MCF 10A (cell line): ENCODE results near the gene KNSTRN. TPM values are rescaled to one million over a fixed set of nuclear protein-coding genes. Genes with fewer than 3 reads are reported as not detected.

Experiments
- BruUV-seq: library from RNA; stranded (reverse); fragments of 400-500 nt; replicated peaks from 2 replicates; lab custom pipeline; 2021; lab: Mats Ljungman, UMichigan
- CTCF ChIA-PET: fragments of 300-600 bp; sonication (Branson Sonifier 250); formaldehyde crosslinking; extraction: SDS; loops from one replicate; lab custom pipeline; 2021; ENCODE audit warnings: antibody characterized with exemption, inconsistent platforms; lab: Yijun Ruan, JAX
- POLR2A ChIA-PET: fragments of 300-600, 350-650 bp; sonication (Branson Sonifier 250); formaldehyde crosslinking; extraction: SDS; loops from one replicate; lab custom pipeline; 2020; ENCODE audit warnings: antibody characterized with exemption, inconsistent platforms; lab: Yijun Ruan, JAX
- DNase-seq: peaks from one replicate; pipeline ENCODE4 v3.0.0-alpha.2; 2018; ENCODE audit not compliant: unreplicated experiment
- H3K27ac Mint-ChIP-seq: one replicate; pipeline ENCODE4 v1.8.0; 2022; ENCODE audit warnings: mild to moderate bottlenecking, low read depth, mixed read lengths; ENCODE audit not compliant: unreplicated experiment
- H3K27me3 Mint-ChIP-seq: one replicate; pipeline ENCODE4 v1.8.0; 2022; ENCODE audit warnings: mixed read lengths; ENCODE audit not compliant: insufficient read depth, unreplicated experiment
- H3K36me3 Mint-ChIP-seq: one replicate; pipeline ENCODE4 v1.8.0; 2022; ENCODE audit warnings: mild to moderate bottlenecking, moderate library complexity, mixed read lengths; ENCODE audit not compliant: insufficient read depth, unreplicated experiment
- H3K4me1 Mint-ChIP-seq: one replicate; pipeline ENCODE4 v1.8.0; 2022; ENCODE audit warnings: mixed read lengths; ENCODE audit not compliant: insufficient read depth, unreplicated experiment
- H3K4me3 Mint-ChIP-seq: one replicate; pipeline ENCODE4 v1.8.0; 2022; ENCODE audit warnings: mild to moderate bottlenecking, moderate library complexity, mixed read lengths; ENCODE audit not compliant: unreplicated experiment
- H3K9me3 Mint-ChIP-seq: one replicate; pipeline ENCODE4 v1.8.0; 2022; ENCODE audit warnings: mixed read lengths; ENCODE audit not compliant: unreplicated experiment
- CTCF ChIP-seq: fragments of 200-600 bp; IDR thresholded peaks from one replicate; pipeline ENCODE4 v1.8.0; 2022; ENCODE audit warnings: antibody characterized with exemption, mild to moderate bottlenecking; ENCODE audit not compliant: unreplicated experiment
- intact Hi-C: fragments of 100-400 bp; cut with micrococcal nuclease; formaldehyde crosslinking; loops from 2 replicates; pipeline ENCODE4 v1.14.1; 2022
- total RNA-seq: library from RNA; stranded (reverse); gene quantifications from 2 replicates; pipeline ENCODE4 v1.2.3, GENCODE V29; 2022

Gene KNSTRN
- total RNA-seq, 1 experiment from 2014 or later = 47.4 TPM

GRCh38 chr15:40355976-40356585 is 26.4 kb upstream of the KNSTRN start:
- no peak overlapping the region for H3K4me3 Mint-ChIP-seq
- H3K27ac Mint-ChIP-seq = no peak overlapping the region
- no peaks in the 10 kb centered on the region for H3K9me3 Mint-ChIP-seq
- ChIA-PET CTCF (interaction anchor here (0.6 to 6.8 kb wide), 7 partner anchors 12 to 66 kb away, joined by 3 to 38 read pairs (median 5); no protein-coding TSS in a partner anchor), POLR2A (interaction anchor here (0.6 to 1.7 kb wide), 5 partner anchors 12 to 170 kb away, joined by 3 to 5 read pairs (median 3); partner anchors contain the start of genes CCDC9B and PLCB2)
- BruUV-seq = no TSS peak
- no peaks in the 10 kb centered on the region for H3K27me3 Mint-ChIP-seq
- intact Hi-C loops = no loop called here
- TF ChIP-seq CTCF = no peak
- H3K4me1 Mint-ChIP-seq = no peaks in the 10 kb centered on the region
- no peak for DNase-seq
- H3K36me3 Mint-ChIP-seq = peaks cover 6% of the 10 kb centered on the region

GRCh38 chr15:40357246-40357645 is 25.3 kb upstream of the KNSTRN start:
- POLR2A ChIA-PET = no interaction called here
- Mint-ChIP-seq H3K27ac (no peak overlapping the region), H3K4me3 (no peak overlapping the region), H3K36me3 (peaks cover 6% of the 10 kb centered on the region), H3K9me3 (no peaks in the 10 kb centered on the region), H3K27me3 (no peaks in the 10 kb centered on the region), H3K4me1 (no peaks in the 10 kb centered on the region)
- intact Hi-C loops = no loop called here
- CTCF ChIA-PET = interaction anchor here (0.5 to 6.8 kb wide), 9 partner anchors 11 to 93 kb away, joined by 3 to 38 read pairs (median 5); no protein-coding TSS in a partner anchor
- BruUV-seq = no TSS peak
- no peak for TF ChIP-seq CTCF
- no peak for DNase-seq

- no peaks in the 10 kb centered on the region for H3K9me3 Mint-ChIP-seq
- H3K4me1 Mint-ChIP-seq = no peaks in the 10 kb centered on the region
- BruUV-seq = no TSS peak
- TF ChIP-seq CTCF = no peak
- DNase-seq = peak; percentile 71
- H3K36me3 Mint-ChIP-seq = peaks cover 6% of the 10 kb centered on the region
- H3K27me3 Mint-ChIP-seq = no peaks in the 10 kb centered on the region
- CTCF ChIA-PET = interaction anchor here (0.5 to 6.8 kb wide), 8 partner anchors 10 to 118 kb away, joined by 3 to 38 read pairs (median 4); no protein-coding TSS in a partner anchor
- H3K4me3 Mint-ChIP-seq = peak within 1 kb of the TSS; percentile 73
- POLR2A ChIA-PET = interaction anchor here (1.2 kb wide), 1 partner anchor 16 kb away, joined by 3 read pairs; no protein-coding TSS in a partner anchor
- intact Hi-C loops = no loop called here
- no peak within 1 kb of the TSS for H3K27ac Mint-ChIP-seq
Observed at GRCh38 chr15:40357723-40358470, 24.6 kb upstream of the KNSTRN start, which contains the start of gene DISP2. DISP2 (plus strand) TSS chr15:40358219; CDS start chr15:40358322, 103 bp downstream.
